Esophagus (tissue), 2 donors: ENCODE measurements around the gene MGAT5B. TPM values are rescaled to one million over a fixed set of nuclear protein-coding genes. Genes with fewer than 3 reads are reported as not detected.
"Not testable (repeated sequence)": the region's sequence is repeated elsewhere in the genome, so short reads cannot be mapped to it uniquely, and the experiment has no call there.

Source experiments
- H3K27ac ChIP-seq, 2 donors: one replicate each; pipeline ENCODE4 v1.5.1; 2013; ENCODE audit warnings: low read depth in 2 of 2, mild to moderate bottlenecking in 2 of 2, inconsistent platforms in 1 of 2, low read length in 1 of 2, moderate library complexity in 1 of 2
- H3K27me3 ChIP-seq, 2 donors: one replicate each; pipeline ENCODE4 v1.6.1; 2013; ENCODE audit warnings: low read length in 2 of 2, control low read depth in 1 of 2, mild to moderate bottlenecking in 1 of 2; ENCODE audit not compliant: insufficient read depth in 2 of 2, control insufficient read depth in 1 of 2
- H3K36me3 ChIP-seq, 2 donors: one replicate each; pipeline ENCODE4 v1.6.1; 2013; ENCODE audit warnings: low read length in 1 of 2; ENCODE audit not compliant: control insufficient read depth in 2 of 2, insufficient read depth in 2 of 2
- H3K4me1 ChIP-seq, 2 donors: one replicate each; pipeline ENCODE4 v1.6.1; 2013; ENCODE audit warnings: low read length in 1 of 2; ENCODE audit not compliant: control insufficient read depth in 2 of 2, insufficient read depth in 2 of 2
- H3K4me3 ChIP-seq, 2 donors: one replicate each; pipeline ENCODE4 v1.5.1; 2013; ENCODE audit warnings: low read length in 2 of 2, mild to moderate bottlenecking in 2 of 2, low read depth in 1 of 2, moderate library complexity in 1 of 2
- H3K9me3 ChIP-seq, 2 donors: one replicate each; pipeline ENCODE4 v1.6.1; 2013; ENCODE audit warnings: mild to moderate bottlenecking in 2 of 2, low read depth in 1 of 2, low read length in 1 of 2, moderate library complexity in 1 of 2; ENCODE audit not compliant: control insufficient read depth in 2 of 2, insufficient read depth in 1 of 2
- WGBS, 2 donors: extraction: QIAGEN DNeasy Blood & Tissue Kit; methylation state at CpG; one replicate each; pipeline ENCODE4 v1.1.7; 2013; 5-methylcytosine and 5-hydroxymethylcytosine counted together
- polyA plus RNA-seq, 2 donors: library from polyadenylated mRNA; stranded (reverse); fragments of 200-250 nt; gene quantifications; one replicate each; pipeline ENCODE4 v1.2.3, GENCODE V29; 2013
- donor health status: healthy with polysubstance abuse.
- donor health status: Bipolar disorder and iron deficiency.

MGAT5B gene
- polyA plus RNA-seq, 2 donors = 0.18 to 0.24 TPM

- Histone ChIP-seq H3K36me3 (no peaks in the 10 kb centered on the region), H3K9me3 (peaks cover 2 to 5% of the 10 kb centered on the region in 2 donors), H3K27ac (no peak overlapping the region), H3K4me1 (peaks cover 3 to 9% of the 10 kb centered on the region in 2 donors), H3K4me3 (no peak overlapping the region), H3K27me3 (peaks cover 0 to 9% of the 10 kb centered on the region in 2 donors)
- WGBS, 2 donors = 75 to 78% methylated on average over 6 of the region's 6 CpGs
Measured at GRCh38 chr17:76972046-76972641, 103.9 kb downstream of the MGAT5B start.

GRCh38 chr17:76973040-76973439 is 104.8 kb downstream of the MGAT5B start:
- no peak overlapping the region for H3K4me3 ChIP-seq
- H3K9me3 ChIP-seq = peaks cover 2 to 5% of the 10 kb centered on the region in 2 donors
- WGBS, 2 donors = 85 to 86% methylated on average over 8 of the region's 8 CpGs
- peaks cover 0 to 9% of the 10 kb centered on the region in 2 donors for H3K27me3 ChIP-seq
- no peak overlapping the region for H3K27ac ChIP-seq
- peaks cover 3 to 9% of the 10 kb centered on the region in 2 donors for H3K4me1 ChIP-seq
- no peaks in the 10 kb centered on the region for H3K36me3 ChIP-seq

GRCh38 chr17:76974721-76975120 is 106.5 kb downstream of the MGAT5B start:
- Histone ChIP-seq H3K4me3 (no peak overlapping the region), H3K27ac (no peak overlapping the region), H3K4me1 (no peaks in the 10 kb centered on the region), H3K27me3 (peaks cover 0 to 3% of the 10 kb centered on the region in 2 donors), H3K36me3 (no peaks in the 10 kb centered on the region), H3K9me3 (peaks cover 0 to 5% of the 10 kb centered on the region in 2 donors)
- WGBS, 2 donors = 87 to 89% methylated on average over 3 of the region's 3 CpGs

- H3K9me3 ChIP-seq, H3K27me3 ChIP-seq, H3K27ac ChIP-seq, H3K36me3 ChIP-seq, H3K4me1 ChIP-seq, H3K4me3 ChIP-seq: not testable (repeated sequence)
- 81 to 85% methylated on average over 1 of the region's 1 CpG for WGBS, 2 donors
Measured at GRCh38 chr17:76978050-76978449, 109.8 kb downstream of the MGAT5B start.

- H3K4me1 ChIP-seq = no peaks in the 10 kb centered on the region
- H3K27ac ChIP-seq = no peak overlapping the region
- H3K36me3 ChIP-seq = no peaks in the 10 kb centered on the region
- H3K4me3 ChIP-seq = no peak overlapping the region
- peaks cover 0 to 3% of the 10 kb centered on the region in 2 donors for H3K27me3 ChIP-seq
- 71 to 79% methylated on average over 15 of the region's 15 CpGs for WGBS, 2 donors
- H3K9me3 ChIP-seq = no peaks in the 10 kb centered on the region
Measured at GRCh38 chr17:76981545-76982295, 113.5 kb downstream of the MGAT5B start.

DNA sequence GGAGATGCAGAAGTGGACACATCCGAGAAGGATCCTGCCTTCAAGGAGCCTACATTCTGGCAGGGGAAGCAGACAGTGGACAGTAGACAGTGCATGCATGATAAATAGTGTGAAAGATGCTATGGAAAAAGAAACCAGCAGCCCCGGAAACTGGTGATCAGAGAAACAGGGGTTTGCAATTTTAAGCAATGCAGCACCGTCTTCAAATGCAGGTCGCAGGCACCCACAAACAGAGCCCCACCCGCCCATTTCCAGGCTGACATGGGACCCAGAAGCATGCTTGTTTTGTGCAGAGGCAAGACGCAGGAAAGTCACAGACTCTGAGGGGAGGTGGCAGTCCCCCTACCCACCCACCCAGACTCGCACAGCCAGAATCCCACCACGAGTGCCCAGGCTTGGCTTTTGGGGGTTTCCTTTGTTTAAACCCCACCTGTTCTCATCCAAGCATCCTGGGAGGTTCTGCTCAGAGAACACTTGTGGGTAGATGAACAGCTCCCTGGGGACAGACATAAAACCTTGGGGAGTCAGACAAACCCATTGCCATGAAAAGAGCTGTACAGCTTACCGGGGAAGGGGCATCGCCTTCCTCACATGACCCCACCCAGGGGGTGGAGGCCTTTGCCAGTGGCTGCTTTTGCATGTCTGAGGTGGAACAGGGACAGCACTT is 114.3 kb downstream of the MGAT5B start:
- 69 to 73% methylated on average over 10 of the region's 10 CpGs for WGBS, 2 donors
- Histone ChIP-seq H3K27ac (no peak overlapping the region), H3K4me1 (no peaks in the 10 kb centered on the region), H3K27me3 (peaks cover 0 to 3% of the 10 kb centered on the region in 2 donors), H3K9me3 (no peaks in the 10 kb centered on the region), H3K4me3 (no peak overlapping the region), H3K36me3 (no peaks in the 10 kb centered on the region)

DNA sequence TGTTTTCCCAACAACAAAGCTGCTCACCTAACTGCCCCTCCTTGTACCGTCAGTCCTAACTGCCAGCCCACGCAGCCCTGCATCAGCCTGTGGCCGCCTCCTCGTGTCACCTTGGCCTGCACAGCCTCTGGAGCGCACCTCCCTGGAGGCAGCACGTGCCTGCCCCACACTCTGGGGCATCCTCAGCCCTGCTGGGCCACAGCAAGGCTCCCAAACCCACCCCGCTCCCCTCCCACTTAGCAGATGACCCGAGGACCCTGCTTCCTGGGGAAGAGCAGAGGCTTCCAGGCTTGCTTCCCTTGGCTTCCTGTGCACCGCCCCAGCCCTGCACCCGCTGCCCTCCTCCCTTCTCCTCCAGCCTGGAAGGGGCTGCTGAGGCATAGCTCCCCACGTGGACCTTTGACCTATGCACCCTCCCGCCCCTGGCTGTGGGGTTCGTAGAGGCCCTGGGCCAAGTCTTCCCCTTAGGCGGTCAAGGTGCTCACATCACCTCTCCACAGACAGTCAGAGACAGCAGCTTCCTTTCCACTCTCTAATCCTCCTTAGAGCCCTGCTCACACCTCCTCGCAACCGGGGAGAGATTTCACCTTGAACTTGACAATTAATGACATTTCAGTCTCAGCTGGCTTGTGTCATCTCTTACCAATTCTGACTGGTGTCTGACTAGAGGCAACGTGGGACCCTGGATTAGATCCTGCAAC is 115.0 kb downstream of the MGAT5B start:
- Histone ChIP-seq H3K4me1 (no peaks in the 10 kb centered on the region), H3K27ac (no peak overlapping the region), H3K4me3 (no peak overlapping the region), H3K36me3 (no peaks in the 10 kb centered on the region), H3K9me3 (no peaks in the 10 kb centered on the region), H3K27me3 (peaks cover 0 to 3% of the 10 kb centered on the region in 2 donors)
- 51 to 55% methylated on average over 17 of the region's 17 CpGs for WGBS, 2 donors

GRCh38 chr17:76986365-76986764 is 118.2 kb downstream of the MGAT5B start:
- no peaks in the 10 kb centered on the region for H3K9me3 ChIP-seq
- peaks cover 0 to 3% of the 10 kb centered on the region in 2 donors for H3K27me3 ChIP-seq
- no peak overlapping the region for H3K27ac ChIP-seq
- no peaks in the 10 kb centered on the region for H3K4me1 ChIP-seq
- H3K36me3 ChIP-seq = no peaks in the 10 kb centered on the region
- WGBS, 2 donors = 67 to 76% methylated on average over 8 of the region's 8 CpGs
- H3K4me3 ChIP-seq = no peak overlapping the region

- H3K4me1 ChIP-seq = no peaks in the 10 kb centered on the region
- no peaks in the 10 kb centered on the region for H3K36me3 ChIP-seq
- H3K9me3 ChIP-seq = no peaks in the 10 kb centered on the region
- H3K27ac ChIP-seq = no peak overlapping the region
- WGBS, 2 donors = 69 to 85% methylated on average over 15 of the region's 15 CpGs
- peaks cover 0 to under 1% of the 10 kb centered on the region in 2 donors for H3K27me3 ChIP-seq
- H3K4me3 ChIP-seq = no peak overlapping the region
Measured at GRCh38 chr17:76987486-76988093, 119.4 kb downstream of the MGAT5B start.
